Gastroesophageal sphincter (tissue), 4 donors: ENCODE measurements around the gene TSPAN14. TPM values are rescaled to one million over a fixed set of nuclear protein-coding genes. Genes with fewer than 3 reads are reported as not detected.

ENCODE experiments used
- ATAC-seq: fragments of 150-250 bp; one replicate; pipeline ENCODE4 v1.9.1; 2016; ENCODE audit warnings: mild to moderate bottlenecking, moderate library complexity
- H3K27ac ChIP-seq, 4 donors: fragments of 200-600 bp; sonication (generic) in 3 of 4; 1 replicate in 3 of 4; 2 replicates in 1 of 4; pipeline ENCODE4 v1.5.1; 2016 to 2019
- H3K27me3 ChIP-seq: fragments of 200-600 bp; sonication (generic); one replicate; pipeline ENCODE4 v1.5.1; 2019
- H3K36me3 ChIP-seq, 2 donors: fragments of 200-600 bp; sonication (generic); one replicate each; pipeline ENCODE4 v1.5.1; 2019; ENCODE audit warnings: control low read depth in 1 of 2
- H3K4me1 ChIP-seq, 3 donors: fragments of 200-600 bp; sonication (generic); 1 replicate in 2 of 3; 2 replicates in 1 of 3; pipeline ENCODE4 v1.5.1; 2016 to 2019; ENCODE audit warnings: control low read depth in 2 of 3
- H3K4me3 ChIP-seq, 2 donors: fragments of 200-600 bp; sonication (generic); one replicate each; pipeline ENCODE4 v1.5.1; 2019; ENCODE audit warnings: mild to moderate bottlenecking in 1 of 2, moderate library complexity in 1 of 2
- H3K9me3 ChIP-seq, 3 donors: fragments of 200-600 bp; sonication (generic); one replicate each; pipeline ENCODE4 v1.5.1; 2017 to 2019; ENCODE audit warnings: control low read depth in 2 of 3
- CTCF ChIP-seq, 4 experiments: fragments of 200-600 bp in 2 of 4; fragments of 450-650 bp in 2 of 4; sonication (generic) in 1 of 4; IDR thresholded peaks; one replicate each; pipeline ENCODE4 v1.5.1; 2017 to 2019; ENCODE audit warnings: antibody characterized with exemption in 4 of 4, mild to moderate bottlenecking in 2 of 4, moderate library complexity in 2 of 4
- EP300 ChIP-seq: sonication (generic); formaldehyde crosslinking; IDR thresholded peaks from one replicate; pipeline ENCODE4 v1.6.1; 2017; ENCODE audit warnings: antibody characterized with exemption, mild to moderate bottlenecking
- POLR2A ChIP-seq, 2 donors: fragments of 450-650 bp; IDR thresholded peaks; one replicate each; pipeline ENCODE4 v1.6.1; 2017; ENCODE audit warnings: antibody characterized with exemption in 2 of 2, mild to moderate bottlenecking in 2 of 2, moderate library complexity in 1 of 2
- POLR2AphosphoS5 ChIP-seq: sonication (generic); formaldehyde crosslinking; IDR thresholded peaks from one replicate; pipeline ENCODE4 v1.6.1; 2017; ENCODE audit warnings: antibody characterized with exemption
- WGBS, 2 donors: methylation state at CpG; one replicate each; pipeline ENCODE4 v1.1.5; 2018; ENCODE audit warnings: low coverage in 1 of 2; 5-methylcytosine and 5-hydroxymethylcytosine counted together
- total RNA-seq, 4 donors: library from RNA; depleted of rRNA; stranded (reverse); fragments of >200 nt; gene quantifications; one replicate each; pipeline ENCODE4 v1.1.0, GENCODE V29; 2016

TSPAN14 gene
- total RNA-seq, 4 donors from 2014 or later, result 23.3 to 52.4 (median 37.1) TPM

GRCh38 chr10:80536361-80536835, 82.3 kb downstream of the TSPAN14 start:
- Histone ChIP-seq H3K4me1 (peaks cover 0 to 11% (median 0%) of the 10 kb centered on the region in 3 donors), H3K9me3 (no peaks in the 10 kb centered on the region), H3K27ac (peak overlapping the region in 2 of 4 donors; percentile 38 to 67), H3K36me3 (no peaks in the 10 kb centered on the region), H3K4me3 (peak overlapping the region; percentile 25 to 52), H3K27me3 (peaks cover 5% of the 10 kb centered on the region)
- 100% methylated on average over 2 to 4 of the region's 17 CpGs for WGBS, 2 donors
- TF ChIP-seq CTCF (IDR thresholded peaks at IDR 0.05), result no peak
- TF ChIP-seq EP300, result no peak
- TF ChIP-seq POLR2AphosphoS5, result no peak
- TF ChIP-seq POLR2A (IDR thresholded peaks at IDR 0.05), result no peak
- ATAC-seq, result no peak

- no peaks in the 10 kb centered on the region for H3K9me3 ChIP-seq
- no peak for TF ChIP-seq EP300
- TF ChIP-seq POLR2A (IDR thresholded peaks at IDR 0.05), result no peak
- TF ChIP-seq POLR2AphosphoS5, result no peak
- TF ChIP-seq CTCF (IDR thresholded peaks at IDR 0.05), result no peak
- H3K36me3 ChIP-seq, result no peaks in the 10 kb centered on the region
- no peak overlapping the region for H3K27ac ChIP-seq
- peaks cover 0 to 11% (median 0%) of the 10 kb centered on the region in 3 donors for H3K4me1 ChIP-seq
- 60 to 87% methylated on average over 5 of the region's 8 CpGs for WGBS, 2 donors
- H3K4me3 ChIP-seq, result no peak overlapping the region
- ATAC-seq, result no peak
- H3K27me3 ChIP-seq, result peaks cover 5% of the 10 kb centered on the region
Observed at GRCh38 chr10:80537086-80537735, 83.1 kb downstream of the TSPAN14 start.

- no peaks in the 10 kb centered on the region for H3K36me3 ChIP-seq
- H3K4me1 ChIP-seq, result peaks cover 0 to 11% (median 0%) of the 10 kb centered on the region in 3 donors
- TF ChIP-seq CTCF (IDR thresholded peaks at IDR 0.05) (no peak), EP300 (no peak), POLR2AphosphoS5 (no peak), POLR2A (IDR thresholded peaks at IDR 0.05) (no peak)
- H3K9me3 ChIP-seq, result no peaks in the 10 kb centered on the region
- no peak within 1 kb of the TSS for H3K4me3 ChIP-seq
- H3K27ac ChIP-seq, result no peak within 1 kb of the TSS
- H3K27me3 ChIP-seq, result peaks cover 5% of the 10 kb centered on the region
- ATAC-seq, result no peak
- 76 to 96% methylated on average over 3 to 4 of the region's 19 CpGs for WGBS, 2 donors
Observed at GRCh38 chr10:80537736-80538480, 83.8 kb downstream of the TSPAN14 start, which contains the start of gene SH2D4B. Gene SH2D4B, plus strand, starts transcription at chr10:80537902. Its CDS starts 430 bp downstream, at chr10:80538332.

- Histone ChIP-seq H3K4me3 (no peak overlapping the region), H3K27ac (no peak overlapping the region), H3K36me3 (no peaks in the 10 kb centered on the region), H3K9me3 (no peaks in the 10 kb centered on the region), H3K4me1 (peaks cover 0 to 11% (median 0%) of the 10 kb centered on the region in 3 donors), H3K27me3 (peaks cover 5% of the 10 kb centered on the region)
- WGBS, 2 donors, result 100% methylated on average over 3 of the region's 16 CpGs; no CpG with 5 or more reads in 1 of the 2 donors
- TF ChIP-seq EP300, result no peak
- no peak for TF ChIP-seq CTCF (IDR thresholded peaks at IDR 0.05)
- no peak for TF ChIP-seq POLR2A (IDR thresholded peaks at IDR 0.05)
- TF ChIP-seq POLR2AphosphoS5, result no peak
- ATAC-seq, result no peak
Observed at GRCh38 chr10:80538481-80539185, 84.5 kb downstream of the TSPAN14 start.
